HCT116 (cell line): ENCODE data around the gene NOTCH1. TPM values are rescaled to one million over a fixed set of nuclear protein-coding genes. Genes with fewer than 3 reads are reported as not detected.

Experiments
- ATAC-seq: fragments of 200-7000 bp; cut with Tn5 transposase; 2 replicates; pipeline ENCODE4 v1.9.1; 2020; ENCODE audit warnings: mild to moderate bottlenecking, moderate library complexity
- BruUV-seq: library from RNA; stranded (reverse); fragments of 400-500 nt; replicated peaks from 2 replicates; lab custom pipeline; 2021; lab: Mats Ljungman, UMichigan
- CTCF ChIA-PET: fragments of 300-600 bp; sonication (Branson Sonifier 250); formaldehyde crosslinking; loops from one replicate; lab custom pipeline; 2021; ENCODE audit warnings: antibody characterized with exemption; lab: Charles Lee
- POLR2A ChIA-PET: fragments of 300-600, 350-600 bp; sonication (Branson Sonifier 250); formaldehyde crosslinking; loops from one replicate; lab custom pipeline; 2021; ENCODE audit warnings: antibody characterized with exemption; lab: Charles Lee
- RAD21 ChIA-PET, 2 experiments: fragments of 300-600 bp; sonication (Branson Sonifier 250); formaldehyde crosslinking; loops; one replicate each; lab custom pipeline; 2023; ENCODE audit warnings: low total read pairs in 2 of 2; ENCODE audit not compliant: uncharacterized antibody in 2 of 2, unreplicated experiment in 2 of 2, low non-redundant PET in 1 of 2; lab: Charles Lee
- DNase-seq: peaks from one replicate; pipeline ENCODE4 v3.0.0-alpha.2; 2010; ENCODE audit warnings: low read depth, low spot score
- H2AFZ ChIP-seq: fragments of 200-600 bp; shearing (Covaris generic), sonication (generic); 2 replicates; pipeline ENCODE4 v1.6.1; 2017; ENCODE audit warnings: low read depth, mixed run types, mixed read lengths, antibody characterized with exemption, low read length; ENCODE audit not compliant: poor library complexity, severe bottlenecking
- H3K27ac ChIP-seq: 2 replicates; pipeline ENCODE4 v1.5.1; 2012; ENCODE audit warnings: low read depth, low read length
- H3K27me3 ChIP-seq: fragments of 200-600 bp; sonication (generic); 2 replicates; pipeline ENCODE4 v1.6.1; 2016; ENCODE audit warnings: mixed run types, low read length, mixed read lengths; ENCODE audit not compliant: insufficient read depth
- H3K36me3 ChIP-seq, 2 experiments: fragments of 200-500 bp in 1 of 2; fragments of 200-600 bp in 1 of 2; sonication (Bioruptor generic) in 1 of 2; sonication (generic) in 1 of 2; 2 replicates each; pipeline versions ENCODE4 v1.5.1 to v1.6.1; 2014 to 2016; ENCODE audit warnings: low read length in 2 of 2, inconsistent platforms in 1 of 2, mixed read lengths in 1 of 2, mixed run types in 1 of 2; ENCODE audit not compliant: insufficient read depth in 2 of 2, control insufficient read depth in 1 of 2
- H3K4me1 ChIP-seq, 2 experiments: fragments of 200-600 bp in 1 of 2; sonication (generic) in 1 of 2; 2 replicates each; pipeline versions ENCODE4 v1.5.1 to v1.6.1; 2012 to 2017; ENCODE audit warnings: low read length in 2 of 2, inconsistent platforms in 1 of 2, mild to moderate bottlenecking in 1 of 2, mixed read lengths in 1 of 2, mixed run types in 1 of 2, moderate library complexity in 1 of 2; ENCODE audit not compliant: insufficient read depth in 2 of 2, control insufficient read depth in 1 of 2
- H3K4me2 ChIP-seq: fragments of 200-600 bp; sonication (generic); 2 replicates; pipeline ENCODE4 v1.6.1; 2017; ENCODE audit warnings: mixed run types, low read length, mixed read lengths
- H3K4me3 ChIP-seq, 2 experiments: fragments of 200-600 bp in 1 of 2; sonication (generic) in 1 of 2; replicated peaks in 1 of 2; 2 replicates each; pipeline ENCODE4 v1.5.1; 2011 to 2016; ENCODE audit warnings: low read length in 2 of 2, control low read depth in 1 of 2, low read depth in 1 of 2, mild to moderate bottlenecking in 1 of 2, mixed read lengths in 1 of 2, mixed run types in 1 of 2
- H3K79me2 ChIP-seq: fragments of 200-600 bp; sonication (generic); 2 replicates; pipeline ENCODE4 v1.6.1; 2017; ENCODE audit warnings: mild to moderate bottlenecking, mixed run types, low read length, moderate library complexity, mixed read lengths; ENCODE audit not compliant: insufficient read depth
- H3K9ac ChIP-seq: fragments of 200-600 bp; sonication (generic); 2 replicates; pipeline ENCODE4 v1.6.1; 2016; ENCODE audit warnings: low read length, mixed read lengths
- H3K9me2 ChIP-seq: fragments of 200-600 bp; sonication (generic), shearing (Covaris generic); 2 replicates; pipeline ENCODE4 v1.6.1; 2017; ENCODE audit warnings: mixed run types, mild to moderate bottlenecking, moderate library complexity; ENCODE audit not compliant: insufficient read depth
- H3K9me3 ChIP-seq, 2 experiments: fragments of 200-500 bp in 1 of 2; fragments of 200-600 bp in 1 of 2; sonication (Bioruptor generic) in 1 of 2; sonication (generic) in 1 of 2; 2 replicates each; pipeline ENCODE4 v1.6.1; 2014 to 2017; ENCODE audit warnings: low read length in 2 of 2, mixed read lengths in 2 of 2, inconsistent platforms in 1 of 2, low read depth in 1 of 2, mild to moderate bottlenecking in 1 of 2, mixed run types in 1 of 2, moderate library complexity in 1 of 2; ENCODE audit not compliant: control insufficient read depth in 1 of 2, insufficient read depth in 1 of 2
- H4K20me1 ChIP-seq: fragments of 200-600 bp; sonication (generic), shearing (Covaris generic); 2 replicates; pipeline ENCODE4 v1.6.1; 2017; ENCODE audit warnings: mixed run types, mild to moderate bottlenecking, moderate library complexity; ENCODE audit not compliant: insufficient read depth
- CBX3 ChIP-seq: IDR thresholded peaks from 2 replicates; pipeline ENCODE4 v1.6.1; 2012; ENCODE audit warnings: low read depth
- EGR1 ChIP-seq: IDR thresholded peaks from 2 replicates; pipeline ENCODE4 v1.6.1; 2012; ENCODE audit warnings: low read depth
- EZH2 ChIP-seq: fragments of 200-600 bp; sonication (generic); IDR thresholded peaks from 2 replicates; pipeline ENCODE4 v1.6.1; 2017; ENCODE audit warnings: antibody characterized with exemption, mixed run types
- FOSL1 ChIP-seq: IDR thresholded peaks from 2 replicates; pipeline ENCODE4 v1.6.1; 2012; ENCODE audit warnings: low read depth
- MAX ChIP-seq: IDR thresholded peaks from 2 replicates; pipeline ENCODE4 v1.6.1; 2012
- POLR2A ChIP-seq: IDR thresholded peaks from 2 replicates; pipeline ENCODE4 v1.7.0; 2011; ENCODE audit warnings: borderline replicate concordance; ENCODE audit not compliant: insufficient read depth, insufficient read length; ENCODE audit errors: extremely low read depth
- POLR2AphosphoS5 ChIP-seq: IDR thresholded peaks from 2 replicates; pipeline ENCODE4 v1.6.1; 2011; ENCODE audit warnings: mild to moderate bottlenecking, low read depth, low read length, moderate library complexity
- REST ChIP-seq: IDR thresholded peaks from 2 replicates; pipeline ENCODE4 v1.6.1; 2012; ENCODE audit warnings: low read depth
- SIN3A ChIP-seq: IDR thresholded peaks from 2 replicates; pipeline ENCODE4 v1.6.1; 2012; ENCODE audit warnings: low read depth
- SP1 ChIP-seq: IDR thresholded peaks from 2 replicates; pipeline ENCODE4 v1.6.1; 2012; ENCODE audit warnings: low read depth
- SRF ChIP-seq: IDR thresholded peaks from 2 replicates; pipeline ENCODE4 v1.6.1; 2012; ENCODE audit warnings: low read depth
- TCF7L2 ChIP-seq: IDR thresholded peaks from 2 replicates; pipeline ENCODE4 v1.7.0; 2011; ENCODE audit warnings: borderline replicate concordance, inconsistent platforms; ENCODE audit not compliant: insufficient read depth, insufficient read length; ENCODE audit errors: extremely low read depth
- intact Hi-C: fragments of 100-400 bp; cut with micrococcal nuclease; formaldehyde crosslinking; loops from 2 replicates; pipeline ENCODE4 v1.10.0; 2022
- total RNA-seq: library from RNA; stranded (reverse); gene quantifications from one replicate; pipeline ENCODE4 v1.2.1, GENCODE V29; 2021; ENCODE audit not compliant: unreplicated experiment

The NOTCH1 gene
- total RNA-seq, 1 experiment from 2014 or later, result 36.2 TPM

- Histone ChIP-seq H3K9me3 (no peaks in the 10 kb centered on the region), H3K4me2 (no peak overlapping the region), H3K4me3 (no peak overlapping the region), H3K36me3 (peaks cover 9 to 35% of the 10 kb centered on the region in 2 experiments; a peak in 3 of 4 replicates), H3K9ac (no peak overlapping the region), H3K27me3 (no peaks in the 10 kb centered on the region), H4K20me1 (no peaks in the 10 kb centered on the region), H3K9me2 (no peaks in the 10 kb centered on the region), H3K4me1 (no peaks in the 10 kb centered on the region), H2AFZ (no peak overlapping the region), H3K27ac (no peak overlapping the region), H3K79me2 (no peaks in the 10 kb centered on the region)
- CTCF ChIA-PET, result no interaction called here
- POLR2A ChIA-PET, result no interaction called here
- BruUV-seq, result no TSS peak
- no peak for ATAC-seq
- no peak for TF ChIP-seq FOSL1
- no peak for TF ChIP-seq MAX
- TF ChIP-seq REST, result no peak
- TF ChIP-seq POLR2AphosphoS5, result no peak
- TF ChIP-seq SIN3A, result no peak
- TF ChIP-seq EGR1, result no peak
- no peak for TF ChIP-seq TCF7L2
- no peak for TF ChIP-seq POLR2A
- no peak for TF ChIP-seq EZH2
- no peak for TF ChIP-seq SP1
- TF ChIP-seq SRF, result no peak
- no peak for TF ChIP-seq CBX3
- DNase-seq, result no peak
- RAD21 ChIA-PET, result no interaction called here
- intact Hi-C loops, result no loop called here
Observed at GRCh38 chr9:136515276-136515675, 30.6 kb downstream of the NOTCH1 start.
